Stimulated activated CD4-positive, alpha-beta T cell treated with anti-CD3 and anti-CD28 coated beads, Interleukin-1b, Interleukin-23, amount 100 ng/mL, for 48 hours (primary cell): ENCODE data around the gene SEC16A.
A peak's percentile ranks its signal among the peaks of the same experiment; 100 is the strongest.

Source experiments
- DNase-seq: peaks from one replicate; pipeline ENCODE4 v3.0.0-alpha.2; 2020

SEC16A gene

GRCh38 chr9:136485049-136486045, 2.5 kb upstream of the SEC16A start:
- DNase-seq = peak; percentile 82

GRCh38 chr9:136484153-136485048, 1.6 kb upstream of the SEC16A start:
- no peak for DNase-seq

- DNase-seq = peak; percentile 93
Observed at GRCh38 chr9:136483589-136484152, 831 bp upstream of the SEC16A start.

GRCh38 chr9:136482046-136482792, 621 bp downstream of the SEC16A start:
- DNase-seq = no peak

- DNase-seq = no peak
Observed at GRCh38 chr9:136481558-136481957, 1.3 kb downstream of the SEC16A start.

GRCh38 chr9:136476369-136477150, 6.3 kb downstream of the SEC16A start:
- DNase-seq = no peak

GRCh38 chr9:136474974-136475865, 7.6 kb downstream of the SEC16A start:
- no peak for DNase-seq

- no peak for DNase-seq
Observed at GRCh38 chr9:136474021-136474640, 8.7 kb downstream of the SEC16A start.

GRCh38 chr9:136473354-136473721, 9.5 kb downstream of the SEC16A start:
- no peak for DNase-seq

- no peak for DNase-seq
Observed at GRCh38 chr9:136472640-136473353, 10.0 kb downstream of the SEC16A start.

- no peak for DNase-seq
Observed at GRCh38 chr9:136471802-136472487, 10.9 kb downstream of the SEC16A start.

GRCh38 chr9:136470792-136471469, 11.9 kb downstream of the SEC16A start:
- DNase-seq = no peak

GRCh38 chr9:136470356-136470755, 12.5 kb downstream of the SEC16A start:
- no peak for DNase-seq

GRCh38 chr9:136467766-136468165, 15.1 kb downstream of the SEC16A start:
- DNase-seq = no peak

GRCh38 chr9:136466155-136466541, 16.7 kb downstream of the SEC16A start:
- DNase-seq = no peak

- no peak for DNase-seq
Observed at GRCh38 chr9:136465500-136466154, 17.2 kb downstream of the SEC16A start.

- no peak for DNase-seq
Observed at GRCh38 chr9:136464241-136464640, 18.6 kb downstream of the SEC16A start.

GRCh38 chr9:136463578-136463977, 19.3 kb downstream of the SEC16A start:
- DNase-seq = no peak
